ENCODE measurements around the gene CFL1. TPM values are rescaled to one million over a fixed set of nuclear protein-coding genes. Genes with fewer than 3 reads are reported as not detected.

Gene CFL1
- total and polyA plus RNA-seq, 2 donors from 2014 or later, result 705 to 846 TPM

DNA sequence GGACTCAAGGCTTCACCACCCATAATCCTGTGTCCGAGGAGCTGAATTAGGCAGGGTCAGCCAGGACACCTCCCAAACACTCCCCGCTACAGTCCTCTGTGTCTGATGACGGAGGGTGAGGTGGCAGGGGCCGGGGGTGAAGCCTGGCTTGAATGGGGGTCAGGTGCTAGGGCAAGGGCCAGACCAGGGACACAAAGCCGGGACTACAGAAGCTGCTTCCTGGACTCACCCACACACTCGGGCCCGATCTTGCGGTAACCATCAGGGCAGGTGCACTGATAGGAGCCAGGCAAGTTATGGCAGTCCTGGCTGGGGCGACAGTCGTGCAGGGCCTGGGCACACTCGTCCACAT lies 12.3 kb upstream of the CFL1 start:
- Histone ChIP-seq H3K4me3 (ENCODE audit: low read length in 3 of 3) (peak overlapping the region in 1 of 3 donors; percentile 20), H3K27me3 (ENCODE audit: control insufficient read depth, insufficient read depth, low read length) (no peaks in the 10 kb centered on the region), H3K36me3 (ENCODE audit: control insufficient read depth in 2 of 3, insufficient read depth in 3 of 3, low read length in 3 of 3) (peaks cover 0 to 19% (median 5%) of the 10 kb centered on the region in 3 donors), H3K4me1 (ENCODE audit: control insufficient read depth in 2 of 3, insufficient read depth in 2 of 3, low read depth in 1 of 3, low read length in 3 of 3) (peaks cover 0 to 16% (median 3%) of the 10 kb centered on the region in 3 donors), H3K9me3 (ENCODE audit: control insufficient read depth in 2 of 3, insufficient read depth in 1 of 3, low read length in 3 of 3) (no peaks in the 10 kb centered on the region), H3K9ac (ENCODE audit: low read length in 3 of 3) (peak overlapping the region in 1 of 3 donors; percentile 1), H3K27ac (ENCODE audit: low read depth in 2 of 2, low read length in 2 of 2) (no peak overlapping the region)
- no peak for FAIRE-seq
- intact Hi-C loops (cut with DNase I), result no loop called here
- peak in 1 of 5 donors; percentile 73 for DNase-seq
- TF ChIP-seq CTCF (IDR thresholded peaks at IDR 0.05; ENCODE audit: borderline replicate concordance, extremely low read depth, insufficient read depth), result no peak

- no peak for TF ChIP-seq CTCF (IDR thresholded peaks at IDR 0.05; ENCODE audit: borderline replicate concordance, extremely low read depth, insufficient read depth)
- intact Hi-C loops (cut with DNase I), result no loop called here
- FAIRE-seq (no peak), DNase-seq (peak in 1 of 5 donors; percentile 52)
- no peaks in the 10 kb centered on the region for H3K9me3 ChIP-seq (ENCODE audit: control insufficient read depth in 2 of 3, insufficient read depth in 1 of 3, low read length in 3 of 3)
- peaks cover 0 to 16% (median 3%) of the 10 kb centered on the region in 3 donors for H3K4me1 ChIP-seq (ENCODE audit: control insufficient read depth in 2 of 3, insufficient read depth in 2 of 3, low read depth in 1 of 3, low read length in 3 of 3)
- no peaks in the 10 kb centered on the region for H3K27me3 ChIP-seq (ENCODE audit: control insufficient read depth, insufficient read depth, low read length)
- H3K36me3 ChIP-seq (ENCODE audit: control insufficient read depth in 2 of 3, insufficient read depth in 3 of 3, low read length in 3 of 3), result peaks cover 0 to 24% (median 7%) of the 10 kb centered on the region in 3 donors
- no peak overlapping the region for H3K4me3 ChIP-seq (ENCODE audit: low read length in 3 of 3)
- H3K9ac ChIP-seq (ENCODE audit: low read length in 3 of 3), result no peak overlapping the region
- H3K27ac ChIP-seq (ENCODE audit: low read depth in 2 of 2, low read length in 2 of 2), result no peak overlapping the region
Measured at GRCh38 chr11:65869643-65870306, 11.8 kb upstream of the CFL1 start.

DNA sequence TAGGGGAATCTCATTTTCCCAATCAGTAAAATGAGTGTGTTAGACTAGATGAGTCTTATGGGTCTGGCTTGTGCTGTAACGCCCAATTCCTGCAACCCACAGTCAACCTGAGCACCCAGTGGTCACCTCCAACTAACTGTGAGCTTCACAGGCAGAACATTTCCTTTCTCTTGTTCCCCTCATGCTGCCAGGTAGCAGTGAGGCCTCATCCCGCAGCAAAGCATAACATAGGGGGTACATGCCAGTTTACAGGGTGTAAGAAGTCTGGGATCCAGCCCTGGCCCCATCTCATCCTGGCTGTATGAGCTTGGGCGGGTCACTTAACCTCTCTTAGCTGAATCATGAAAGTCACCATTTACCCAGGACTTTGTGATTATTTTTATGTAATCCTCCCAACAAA lies 10.9 kb upstream of the CFL1 start:
- no peak for FAIRE-seq
- peaks cover 0 to 16% (median 3%) of the 10 kb centered on the region in 3 donors for H3K4me1 ChIP-seq (ENCODE audit: control insufficient read depth in 2 of 3, insufficient read depth in 2 of 3, low read depth in 1 of 3, low read length in 3 of 3)
- no peaks in the 10 kb centered on the region for H3K9me3 ChIP-seq (ENCODE audit: control insufficient read depth in 2 of 3, insufficient read depth in 1 of 3, low read length in 3 of 3)
- H3K27me3 ChIP-seq (ENCODE audit: control insufficient read depth, insufficient read depth, low read length), result no peaks in the 10 kb centered on the region
- H3K9ac ChIP-seq (ENCODE audit: low read length in 3 of 3), result no peak overlapping the region
- intact Hi-C loops (cut with DNase I), result no loop called here
- H3K36me3 ChIP-seq (ENCODE audit: control insufficient read depth in 2 of 3, insufficient read depth in 3 of 3, low read length in 3 of 3), result peaks cover 0 to 32% (median 14%) of the 10 kb centered on the region in 3 donors
- H3K27ac ChIP-seq (ENCODE audit: low read depth in 2 of 2, low read length in 2 of 2), result no peak overlapping the region
- no peak for DNase-seq
- no peak for TF ChIP-seq CTCF (IDR thresholded peaks at IDR 0.05; ENCODE audit: borderline replicate concordance, extremely low read depth, insufficient read depth)
- H3K4me3 ChIP-seq (ENCODE audit: low read length in 3 of 3), result no peak overlapping the region

Measured in kidney (tissue), 14 donors.